ENCODE data around the gene CACNA2D1. TPM values are rescaled to one million over a fixed set of nuclear protein-coding genes. Genes with fewer than 3 reads are reported as not detected.

Gene CACNA2D1
- total RNA-seq, 2 donors from 2014 or later: 5.4 to 32.0 TPM

DNA sequence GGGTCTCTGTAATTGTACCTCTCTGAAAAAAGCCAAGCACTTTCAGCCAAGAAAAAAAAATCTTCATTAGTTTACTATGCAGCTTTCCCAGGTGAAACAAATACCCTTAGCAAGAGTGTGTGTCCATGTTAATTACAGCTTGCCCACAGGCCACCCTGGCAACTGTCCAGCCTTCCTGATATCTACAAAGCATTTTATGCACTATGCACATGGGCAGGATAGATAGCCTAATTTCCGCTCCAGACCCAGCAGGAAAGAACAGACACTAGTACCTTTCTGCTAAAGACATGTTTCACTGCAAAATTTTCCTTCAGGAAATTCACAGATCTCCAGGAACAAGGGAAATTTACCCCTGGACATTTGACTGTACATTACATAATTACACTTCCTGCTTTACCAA, 24.4 kb downstream of the CACNA2D1 start:
- TF ChIP-seq CTCF (IDR thresholded peaks at IDR 0.05) (no peak), POLR2A (IDR thresholded peaks at IDR 0.05) (no peak)
- Histone ChIP-seq H3K9me3 (no peaks in the 10 kb centered on the region), H3K36me3 (replicated peaks in 1 of 2; ENCODE audit: insufficient read depth in 1 of 2, low read depth in 2 of 2) (no peaks in the 10 kb centered on the region), H3K27me3 (no peaks in the 10 kb centered on the region), H3K4me1 (no peaks in the 10 kb centered on the region), H3K4me3 (no peak overlapping the region), H3K27ac (no peak overlapping the region)
- ATAC-seq (no peak), DNase-seq (peak in 3 of 4 donors; percentile 15 to 50 (median 40))
- WGBS, 2 donors: 64 to 69% methylated on average over 1 of the region's 1 CpG
- intact Hi-C loops (cut with DNase I): no loop called here

GRCh38 chr7:82417898-82418297, 25.7 kb downstream of the CACNA2D1 start:
- H3K4me3 ChIP-seq: no peak overlapping the region
- WGBS, 2 donors: 38 to 44% methylated on average over 1 of the region's 1 CpG
- H3K27ac ChIP-seq: no peak overlapping the region
- intact Hi-C loops (cut with DNase I): no loop called here
- DNase-seq: no peak
- H3K4me1 ChIP-seq: no peaks in the 10 kb centered on the region
- no peak for TF ChIP-seq CTCF (IDR thresholded peaks at IDR 0.05)
- no peaks in the 10 kb centered on the region for H3K36me3 ChIP-seq (replicated peaks in 1 of 2; ENCODE audit: insufficient read depth in 1 of 2, low read depth in 2 of 2)
- H3K27me3 ChIP-seq: no peaks in the 10 kb centered on the region
- ATAC-seq: no peak
- H3K9me3 ChIP-seq: no peaks in the 10 kb centered on the region

- no peaks in the 10 kb centered on the region for H3K9me3 ChIP-seq
- H3K27ac ChIP-seq: no peak overlapping the region
- H3K27me3 ChIP-seq: no peaks in the 10 kb centered on the region
- H3K36me3 ChIP-seq (replicated peaks in 1 of 2; ENCODE audit: insufficient read depth in 1 of 2, low read depth in 2 of 2): no peaks in the 10 kb centered on the region
- no peak for TF ChIP-seq POLR2A (IDR thresholded peaks at IDR 0.05)
- ATAC-seq (no peak), DNase-seq (no peak)
- no peak overlapping the region for H3K4me3 ChIP-seq
- no peaks in the 10 kb centered on the region for H3K4me1 ChIP-seq
- intact Hi-C loops (cut with DNase I): no loop called here
- 86 to 95% methylated on average over 1 of the region's 1 CpG for WGBS, 2 donors
Observed at GRCh38 chr7:82416402-82416801, 27.2 kb downstream of the CACNA2D1 start.

GRCh38 chr7:82414389-82414788, 29.2 kb downstream of the CACNA2D1 start:
- H3K4me1 ChIP-seq: no peaks in the 10 kb centered on the region
- H3K9me3 ChIP-seq: no peaks in the 10 kb centered on the region
- H3K27me3 ChIP-seq: no peaks in the 10 kb centered on the region
- DNase-seq (no peak), ATAC-seq (no peak)
- H3K4me3 ChIP-seq: no peak overlapping the region
- no peaks in the 10 kb centered on the region for H3K36me3 ChIP-seq (replicated peaks in 1 of 2; ENCODE audit: insufficient read depth in 1 of 2, low read depth in 2 of 2)
- intact Hi-C loops (cut with DNase I): no loop called here
- 63 to 65% methylated on average over 3 of the region's 3 CpGs for WGBS, 2 donors
- H3K27ac ChIP-seq: no peak overlapping the region
- TF ChIP-seq CTCF (IDR thresholded peaks at IDR 0.05) (no peak), POLR2A (IDR thresholded peaks at IDR 0.05) (no peak)

DNA sequence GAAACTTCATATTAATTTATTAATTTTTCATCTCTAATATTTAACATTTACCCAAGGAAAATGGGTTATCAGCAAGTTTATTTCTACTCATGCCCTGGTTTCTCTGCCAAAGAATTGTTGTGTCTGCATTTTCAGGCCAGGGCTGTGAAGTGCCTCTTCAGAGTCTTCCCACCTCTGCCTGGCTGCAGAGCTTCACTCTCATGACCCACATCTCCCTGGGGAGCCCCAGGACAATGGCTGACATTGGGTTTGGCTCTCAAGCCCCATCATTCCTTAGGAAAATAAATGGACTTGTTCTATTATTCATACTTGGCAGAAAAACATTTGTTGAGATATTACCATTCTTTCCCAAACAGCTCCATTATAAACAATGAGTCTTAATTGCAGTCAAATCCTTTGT, 30.3 kb downstream of the CACNA2D1 start:
- Histone ChIP-seq H3K4me3 (no peak overlapping the region), H3K9me3 (no peaks in the 10 kb centered on the region), H3K4me1 (no peaks in the 10 kb centered on the region), H3K27ac (no peak overlapping the region), H3K36me3 (replicated peaks in 1 of 2; ENCODE audit: insufficient read depth in 1 of 2, low read depth in 2 of 2) (no peaks in the 10 kb centered on the region), H3K27me3 (no peaks in the 10 kb centered on the region)
- DNase-seq (no peak), ATAC-seq (no peak)
- intact Hi-C loops (cut with DNase I): no loop called here
- TF ChIP-seq CTCF (IDR thresholded peaks at IDR 0.05): no peak
- TF ChIP-seq POLR2A (IDR thresholded peaks at IDR 0.05): no peak
